ENCODE data around the gene CDAN1. TPM values are rescaled to one million over a fixed set of nuclear protein-coding genes. Genes with fewer than 3 reads are reported as not detected.
"Not testable (repeated sequence)": the region's sequence is repeated elsewhere in the genome, so short reads cannot be mapped to it uniquely, and the experiment has no call there.

CDAN1 gene
- total RNA-seq, 1 donor from 2014 or later, result 15.6 TPM

- DNase-seq, result no peak
Observed at GRCh38 chr15:42688301-42688700, 48.6 kb downstream of the CDAN1 start.

GRCh38 chr15:42687740-42688139 lies 49.2 kb downstream of the CDAN1 start:
- no peak for ATAC-seq (ENCODE audit: low read depth)
- Mint-ChIP-seq H3K27me3 (no peaks in the 10 kb centered on the region), H3K36me3 (ENCODE audit: low read depth) (peaks cover 7% of the 10 kb centered on the region), H3K4me3 (no peak overlapping the region), H3K9me3 (no peaks in the 10 kb centered on the region), H3K27ac (no peak overlapping the region), H3K4me1 (no peaks in the 10 kb centered on the region)
- intact Hi-C loops (cut with micrococcal nuclease), result no loop called here
- ChIA-PET POLR2A (no interaction called here), CTCF (no interaction called here)
- no peak for TF ChIP-seq CTCF (IDR thresholded peaks at IDR 0.05)
- no peak for DNase-seq

More at GRCh38 chr15:42688301-42688700, 48.6 kb downstream of the CDAN1 start:
- Mint-ChIP-seq H3K27me3 (no peaks in the 10 kb centered on the region), H3K36me3 (ENCODE audit: low read depth) (peaks cover 5% of the 10 kb centered on the region), H3K27ac (no peak overlapping the region), H3K4me3 (no peak overlapping the region), H3K9me3 (no peaks in the 10 kb centered on the region), H3K4me1 (no peaks in the 10 kb centered on the region)
- ChIA-PET CTCF (no interaction called here), POLR2A (no interaction called here)
- intact Hi-C loops (cut with micrococcal nuclease), result no loop called here
- no peak for ATAC-seq (ENCODE audit: low read depth)
- no peak for TF ChIP-seq CTCF (IDR thresholded peaks at IDR 0.05)

- Mint-ChIP-seq H3K36me3 (ENCODE audit: low read depth) (peaks cover 17% of the 10 kb centered on the region), H3K4me1 (no peaks in the 10 kb centered on the region), H3K27ac (no peak overlapping the region), H3K9me3 (no peaks in the 10 kb centered on the region), H3K4me3 (no peak overlapping the region), H3K27me3 (no peaks in the 10 kb centered on the region)
- CTCF ChIA-PET, result no interaction called here
- intact Hi-C loops (cut with micrococcal nuclease), result no loop called here
- TF ChIP-seq CTCF (IDR thresholded peaks at IDR 0.05), result no peak
- POLR2A ChIA-PET, result no interaction called here
- DNase-seq, result no peak
- ATAC-seq (ENCODE audit: low read depth), result no peak
Observed at GRCh38 chr15:42686281-42686680, 50.6 kb downstream of the CDAN1 start.

- ChIA-PET CTCF (no interaction called here), POLR2A (no interaction called here)
- no peaks in the 10 kb centered on the region for H3K4me1 Mint-ChIP-seq
- H3K9me3 Mint-ChIP-seq, result no peaks in the 10 kb centered on the region
- DNase-seq (no peak), ATAC-seq (ENCODE audit: low read depth) (no peak)
- H3K27ac Mint-ChIP-seq, result no peak overlapping the region
- peaks cover 26% of the 10 kb centered on the region for H3K36me3 Mint-ChIP-seq (ENCODE audit: low read depth)
- TF ChIP-seq CTCF (IDR thresholded peaks at IDR 0.05), result no peak
- no peak overlapping the region for H3K4me3 Mint-ChIP-seq
- intact Hi-C loops (cut with micrococcal nuclease), result no loop called here
- H3K27me3 Mint-ChIP-seq, result no peaks in the 10 kb centered on the region
Observed at GRCh38 chr15:42681119-42681518, 55.8 kb downstream of the CDAN1 start.

GRCh38 chr15:42680142-42680482 lies 56.8 kb downstream of the CDAN1 start:
- H3K4me3 Mint-ChIP-seq; H3K4me1 Mint-ChIP-seq; POLR2A ChIA-PET; H3K27me3 Mint-ChIP-seq; DNase-seq; CTCF ChIA-PET; H3K9me3 Mint-ChIP-seq; H3K27ac Mint-ChIP-seq; intact Hi-C loops (cut with micrococcal nuclease); ATAC-seq (ENCODE audit: low read depth): not testable (repeated sequence)
- H3K36me3 Mint-ChIP-seq (ENCODE audit: low read depth), result peaks cover 36% of the 10 kb centered on the region

- POLR2A ChIA-PET, result no interaction called here
- CTCF ChIA-PET, result no interaction called here
Observed at GRCh38 chr15:42679285-42680141, 57.4 kb downstream of the CDAN1 start.

More at GRCh38 chr15:42679285-42680141, 57.4 kb downstream of the CDAN1 start:
- DNase-seq, result no peak
- intact Hi-C loops (cut with micrococcal nuclease), result no loop called here
- no peak for ATAC-seq (ENCODE audit: low read depth)
- no peak for TF ChIP-seq CTCF (IDR thresholded peaks at IDR 0.05)
- Mint-ChIP-seq H3K27ac (no peak overlapping the region), H3K27me3 (no peaks in the 10 kb centered on the region), H3K9me3 (no peaks in the 10 kb centered on the region), H3K36me3 (ENCODE audit: low read depth) (peaks cover 38% of the 10 kb centered on the region), H3K4me1 (no peaks in the 10 kb centered on the region), H3K4me3 (no peak overlapping the region)
